HFFc6 (cell line): ENCODE results near the gene CDK11B. TPM values are rescaled to one million over a fixed set of nuclear protein-coding genes. Genes with fewer than 3 reads are reported as not detected.
"Not testable (repeated sequence)": the region's sequence is repeated elsewhere in the genome, so short reads cannot be mapped to it uniquely, and the experiment has no call there.

Source experiments
- DNase-seq: peaks from one replicate; pipeline ENCODE4 v3.0.0-alpha.2; 2018
- H3K27ac Mint-ChIP-seq: 2 replicates; pipeline ENCODE4 v1.8.0; 2020; ENCODE audit warnings: mild to moderate bottlenecking, mixed read lengths
- H3K27me3 Mint-ChIP-seq: 2 replicates; pipeline ENCODE4 v1.8.0; 2021; ENCODE audit warnings: mild to moderate bottlenecking, moderate library complexity, mixed read lengths; ENCODE audit not compliant: insufficient read depth
- H3K36me3 Mint-ChIP-seq: 2 replicates; pipeline ENCODE4 v1.8.0; 2021; ENCODE audit warnings: low read depth, mixed read lengths
- H3K4me1 Mint-ChIP-seq: 2 replicates; pipeline ENCODE4 v1.8.0; 2020; ENCODE audit warnings: low read depth, mixed read lengths
- H3K4me3 Mint-ChIP-seq: 2 replicates; pipeline ENCODE4 v1.8.0; 2020; ENCODE audit warnings: mild to moderate bottlenecking, moderate library complexity, mixed read lengths
- H3K9me3 Mint-ChIP-seq: 2 replicates; pipeline ENCODE4 v1.8.0; 2020; ENCODE audit warnings: mild to moderate bottlenecking, mixed read lengths
- CTCF ChIP-seq: fragments of 200-600 bp; sonication (generic); IDR thresholded peaks from 2 replicates; pipeline ENCODE4 v1.5.0; 2021; ENCODE audit warnings: antibody characterized with exemption, mild to moderate bottlenecking
- total RNA-seq, 6 experiments: library from RNA; stranded (reverse); fragmentation: NEBNext Ultra II Directional; extraction: Animal tissue kit (Norgen Biotek cat#: 25700); gene quantifications; 2 replicates in 1 of 6; 3 replicates in 5 of 6; pipeline ENCODE4 v1.2.3, GENCODE V29; 2021

Gene CDK11B
- total RNA-seq, 6 experiments from 2014 or later, result 21.6 to 27.5 (median 24.8) TPM

GRCh38 chr1:1670866-1671265 lies 12.1 kb upstream of the CDK11B start:
- Mint-ChIP-seq H3K4me1 (no peaks in the 10 kb centered on the region), H3K4me3 (no peak overlapping the region), H3K9me3 (no peaks in the 10 kb centered on the region), H3K36me3 (peaks cover 8% of the 10 kb centered on the region), H3K27ac (no peak overlapping the region), H3K27me3 (no peaks in the 10 kb centered on the region)
- no peak for DNase-seq
- TF ChIP-seq CTCF, result no peak

GRCh38 chr1:1669468-1670440 lies 10.9 kb upstream of the CDK11B start:
- no peak for TF ChIP-seq CTCF
- Mint-ChIP-seq H3K27me3 (no peaks in the 10 kb centered on the region), H3K4me3 (no peak overlapping the region), H3K4me1 (no peaks in the 10 kb centered on the region), H3K36me3 (peaks cover 8% of the 10 kb centered on the region), H3K9me3 (no peaks in the 10 kb centered on the region), H3K27ac (no peak overlapping the region)
- DNase-seq, result no peak

- DNase-seq, result no peak
- TF ChIP-seq CTCF, result no peak
- Mint-ChIP-seq H3K4me1 (peaks cover 13% of the 10 kb centered on the region), H3K4me3 (no peak overlapping the region), H3K36me3 (peaks cover 8% of the 10 kb centered on the region), H3K9me3 (no peaks in the 10 kb centered on the region), H3K27ac (no peak overlapping the region), H3K27me3 (no peaks in the 10 kb centered on the region)
Observed at GRCh38 chr1:1666526-1666925, 7.7 kb upstream of the CDK11B start.

GRCh38 chr1:1665815-1666251 lies 7.0 kb upstream of the CDK11B start:
- Mint-ChIP-seq H3K4me1 (peaks cover 17% of the 10 kb centered on the region), H3K36me3 (peaks cover 4% of the 10 kb centered on the region), H3K4me3 (no peak overlapping the region), H3K9me3 (no peaks in the 10 kb centered on the region), H3K27me3 (no peaks in the 10 kb centered on the region), H3K27ac (no peak overlapping the region)
- peak; percentile 76 for TF ChIP-seq CTCF
- no peak for DNase-seq

GRCh38 chr1:1664941-1665814 lies 6.4 kb upstream of the CDK11B start:
- Mint-ChIP-seq H3K27ac (no peak overlapping the region), H3K4me3 (no peak overlapping the region), H3K27me3 (no peaks in the 10 kb centered on the region), H3K36me3 (peaks cover 4% of the 10 kb centered on the region), H3K9me3 (no peaks in the 10 kb centered on the region), H3K4me1 (peaks cover 17% of the 10 kb centered on the region)
- DNase-seq, result no peak
- TF ChIP-seq CTCF, result no peak

- H3K27me3 Mint-ChIP-seq, H3K4me3 Mint-ChIP-seq, DNase-seq, H3K27ac Mint-ChIP-seq, H3K36me3 Mint-ChIP-seq, H3K9me3 Mint-ChIP-seq: not testable (repeated sequence)
- peaks cover 17% of the 10 kb centered on the region for H3K4me1 Mint-ChIP-seq
Observed at GRCh38 chr1:1664318-1664717, 5.5 kb upstream of the CDK11B start.

- H3K36me3 Mint-ChIP-seq, DNase-seq, H3K27me3 Mint-ChIP-seq, H3K9me3 Mint-ChIP-seq: not testable (repeated sequence)
- peaks cover 17% of the 10 kb centered on the region for H3K4me1 Mint-ChIP-seq
- peak overlapping the region; percentile 89 for H3K27ac Mint-ChIP-seq
- H3K4me3 Mint-ChIP-seq, result peak overlapping the region; percentile 60
Observed at GRCh38 chr1:1662830-1663560, 4.2 kb upstream of the CDK11B start.

GRCh38 chr1:1662392-1662791 lies 3.6 kb upstream of the CDK11B start:
- not testable (repeated sequence) for H3K36me3 Mint-ChIP-seq, H3K27me3 Mint-ChIP-seq, H3K9me3 Mint-ChIP-seq
- peaks cover 17% of the 10 kb centered on the region for H3K4me1 Mint-ChIP-seq
- peak; percentile 78 for DNase-seq
- peak overlapping the region; percentile 60 for H3K4me3 Mint-ChIP-seq
- peak overlapping the region; percentile 89 for H3K27ac Mint-ChIP-seq
